Measurements from ENCODE around the gene TRUB1.

DNA sequence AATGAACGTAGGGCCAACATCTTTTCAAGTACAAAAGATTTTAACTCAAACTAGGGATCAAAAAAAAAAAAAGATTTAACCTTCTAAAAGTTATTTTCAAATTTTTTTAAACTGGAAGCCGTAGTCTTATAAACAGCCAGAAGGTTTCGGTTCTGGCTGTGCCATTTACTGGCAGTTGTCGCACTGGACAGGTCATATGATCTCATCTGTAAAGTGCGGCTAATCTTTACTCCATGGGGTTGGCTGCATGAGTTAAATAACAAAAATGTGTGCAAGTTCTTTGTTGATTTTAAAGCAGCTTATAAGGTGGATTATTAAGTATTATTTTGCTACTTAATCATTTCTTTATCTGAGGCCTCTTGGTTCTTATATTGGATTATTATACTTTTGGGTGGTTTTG lies 36.6 kb downstream of the TRUB1 start:
- TF ChIP-seq POLR2AphosphoS5 (IDR thresholded peaks at IDR 0.05; ENCODE audit: low read depth, low read length) (no peak), RFX5 (IDR thresholded peaks at IDR 0.05; ENCODE audit: low read length) (no peak), NFIC (IDR thresholded peaks at IDR 0.05; ENCODE audit: borderline replicate concordance) (no peak), EP300 (IDR thresholded peaks at IDR 0.05; ENCODE audit: borderline replicate concordance in 1 of 2, low read depth in 1 of 2, low read length in 1 of 2) (no peak), FOXM1 (IDR thresholded peaks at IDR 0.05; ENCODE audit: low read depth) (no peak)
- TF ChIP-seq, protein P1, sequence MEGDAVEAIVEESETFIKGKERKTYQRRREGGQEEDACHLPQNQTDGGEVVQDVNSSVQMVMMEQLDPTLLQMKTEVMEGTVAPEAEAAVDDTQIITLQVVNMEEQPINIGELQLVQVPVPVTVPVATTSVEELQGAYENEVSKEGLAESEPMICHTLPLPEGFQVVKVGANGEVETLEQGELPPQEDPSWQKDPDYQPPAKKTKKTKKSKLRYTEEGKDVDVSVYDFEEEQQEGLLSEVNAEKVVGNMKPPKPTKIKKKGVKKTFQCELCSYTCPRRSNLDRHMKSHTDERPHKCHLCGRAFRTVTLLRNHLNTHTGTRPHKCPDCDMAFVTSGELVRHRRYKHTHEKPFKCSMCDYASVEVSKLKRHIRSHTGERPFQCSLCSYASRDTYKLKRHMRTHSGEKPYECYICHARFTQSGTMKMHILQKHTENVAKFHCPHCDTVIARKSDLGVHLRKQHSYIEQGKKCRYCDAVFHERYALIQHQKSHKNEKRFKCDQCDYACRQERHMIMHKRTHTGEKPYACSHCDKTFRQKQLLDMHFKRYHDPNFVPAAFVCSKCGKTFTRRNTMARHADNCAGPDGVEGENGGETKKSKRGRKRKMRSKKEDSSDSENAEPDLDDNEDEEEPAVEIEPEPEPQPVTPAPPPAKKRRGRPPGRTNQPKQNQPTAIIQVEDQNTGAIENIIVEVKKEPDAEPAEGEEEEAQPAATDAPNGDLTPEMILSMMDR (IDR thresholded peaks at IDR 0.05), result no peak
- TF ChIP-seq, protein P2, sequence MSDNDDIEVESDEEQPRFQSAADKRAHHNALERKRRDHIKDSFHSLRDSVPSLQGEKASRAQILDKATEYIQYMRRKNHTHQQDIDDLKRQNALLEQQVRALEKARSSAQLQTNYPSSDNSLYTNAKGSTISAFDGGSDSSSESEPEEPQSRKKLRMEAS (IDR thresholded peaks at IDR 0.05; ENCODE audit: low read depth), result no peak
- TF ChIP-seq, protein P3, sequence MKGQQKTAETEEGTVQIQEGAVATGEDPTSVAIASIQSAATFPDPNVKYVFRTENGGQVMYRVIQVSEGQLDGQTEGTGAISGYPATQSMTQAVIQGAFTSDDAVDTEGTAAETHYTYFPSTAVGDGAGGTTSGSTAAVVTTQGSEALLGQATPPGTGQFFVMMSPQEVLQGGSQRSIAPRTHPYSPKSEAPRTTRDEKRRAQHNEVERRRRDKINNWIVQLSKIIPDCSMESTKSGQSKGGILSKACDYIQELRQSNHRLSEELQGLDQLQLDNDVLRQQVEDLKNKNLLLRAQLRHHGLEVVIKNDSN (IDR thresholded peaks at IDR 0.05; ENCODE audit: borderline replicate concordance, low read depth), result no peak

Data from SK-N-SH (cell line).